CD4-positive, alpha-beta T cell treated with Interferon alpha-2 for 1 hour (primary cell): ENCODE results near the gene TUBA1A.
A peak's percentile ranks its signal among the peaks of the same experiment; 100 is the strongest.
"Not testable (repeated sequence)": the region's sequence is repeated elsewhere in the genome, so short reads cannot be mapped to it uniquely, and the experiment has no call there.

Experiments
- DNase-seq, 2 donors: peaks; one replicate each; pipeline ENCODE4 v3.0.0-alpha.2; 2020 to 2022

Gene TUBA1A

GRCh38 chr12:49200919-49201594 is 12.2 kb upstream of the TUBA1A start:
- DNase-seq: peak in 1 of 2 donors; percentile 56

- DNase-seq: no peak
These were observed 9.7 kb upstream of the TUBA1A start for GRCh38 chr12:49198431-49199155.

GRCh38 chr12:49197256-49197655 is 8.4 kb upstream of the TUBA1A start:
- no peak for DNase-seq

GRCh38 chr12:49195736-49196135 is 6.9 kb upstream of the TUBA1A start:
- peak in 1 of 2 donors; percentile 18 for DNase-seq

- not testable (repeated sequence) for DNase-seq
These were observed 4.9 kb upstream of the TUBA1A start for GRCh38 chr12:49193746-49194145.

- not testable (repeated sequence) for DNase-seq
These were observed 2.6 kb upstream of the TUBA1A start for GRCh38 chr12:49191498-49191897.

- DNase-seq: no peak
These were observed 2.1 kb upstream of the TUBA1A start for GRCh38 chr12:49190974-49191373.

- no peak for DNase-seq
These were observed 1.1 kb upstream of the TUBA1A start for GRCh38 chr12:49189731-49190716.

- peak; percentile 82 to 85 for DNase-seq
These were observed 522 bp downstream of the TUBA1A start for GRCh38 chr12:49188201-49188915.

- peak in 1 of 2 donors; percentile 30 for DNase-seq
These were observed 1.7 kb downstream of the TUBA1A start for GRCh38 chr12:49187184-49187583.

- not testable (repeated sequence) for DNase-seq
These were observed 2.6 kb downstream of the TUBA1A start for GRCh38 chr12:49186307-49186706.

GRCh38 chr12:49184697-49185096 is 4.2 kb downstream of the TUBA1A start:
- peak in 1 of 2 donors; percentile 18 for DNase-seq

- peak in 1 of 2 donors; percentile 29 for DNase-seq
These were observed 5.5 kb downstream of the TUBA1A start for GRCh38 chr12:49183214-49183950.

- DNase-seq: no peak
These were observed 14.7 kb downstream of the TUBA1A start for GRCh38 chr12:49174218-49174617.

- no peak for DNase-seq
These were observed 18.0 kb downstream of the TUBA1A start for GRCh38 chr12:49170924-49171323.

- no peak for DNase-seq
These were observed 23.8 kb downstream of the TUBA1A start for GRCh38 chr12:49165114-49165513.

GRCh38 chr12:49161901-49162300 is 27.0 kb downstream of the TUBA1A start:
- DNase-seq: not testable (repeated sequence)

- no peak for DNase-seq
These were observed 27.6 kb downstream of the TUBA1A start for GRCh38 chr12:49161092-49161795.

GRCh38 chr12:49160399-49160798 is 28.5 kb downstream of the TUBA1A start:
- DNase-seq: no peak

GRCh38 chr12:49154221-49154620 is 34.7 kb downstream of the TUBA1A start:
- DNase-seq: no peak

GRCh38 chr12:49147384-49147783 is 41.5 kb downstream of the TUBA1A start:
- DNase-seq: no peak
